Ecto neural progenitor cell (in vitro differentiated cells): ENCODE measurements around the gene CFAP54.
"Not testable (repeated sequence)": the region's sequence is repeated elsewhere in the genome, so short reads cannot be mapped to it uniquely, and the experiment has no call there.

Source experiments
- DNase-seq: peaks from one replicate; pipeline ENCODE4 v3.0.0-alpha.2; 2018; ENCODE audit warnings: low spot score

Gene CFAP54

DNA sequence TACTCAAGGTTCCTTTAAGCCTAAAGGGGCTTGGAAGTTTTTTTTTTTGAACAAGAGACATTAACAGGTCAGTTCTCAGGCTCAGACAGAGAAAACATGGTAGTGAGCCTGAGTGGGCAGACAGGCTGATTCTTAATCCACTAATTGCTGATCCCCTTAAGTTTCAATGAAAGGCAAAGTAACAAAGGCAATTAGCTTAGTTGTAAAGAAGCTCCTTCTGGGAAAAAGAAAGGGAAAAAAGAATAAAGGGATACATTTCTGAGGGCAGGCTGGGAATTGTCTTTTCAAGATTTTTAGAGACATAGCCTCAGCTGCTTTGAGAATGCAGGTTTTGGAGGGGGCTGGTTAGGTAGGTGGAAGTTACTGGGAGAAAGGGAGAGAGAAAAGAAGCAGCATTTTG, 133.8 kb downstream of the CFAP54 start:
- DNase-seq = no peak

DNA sequence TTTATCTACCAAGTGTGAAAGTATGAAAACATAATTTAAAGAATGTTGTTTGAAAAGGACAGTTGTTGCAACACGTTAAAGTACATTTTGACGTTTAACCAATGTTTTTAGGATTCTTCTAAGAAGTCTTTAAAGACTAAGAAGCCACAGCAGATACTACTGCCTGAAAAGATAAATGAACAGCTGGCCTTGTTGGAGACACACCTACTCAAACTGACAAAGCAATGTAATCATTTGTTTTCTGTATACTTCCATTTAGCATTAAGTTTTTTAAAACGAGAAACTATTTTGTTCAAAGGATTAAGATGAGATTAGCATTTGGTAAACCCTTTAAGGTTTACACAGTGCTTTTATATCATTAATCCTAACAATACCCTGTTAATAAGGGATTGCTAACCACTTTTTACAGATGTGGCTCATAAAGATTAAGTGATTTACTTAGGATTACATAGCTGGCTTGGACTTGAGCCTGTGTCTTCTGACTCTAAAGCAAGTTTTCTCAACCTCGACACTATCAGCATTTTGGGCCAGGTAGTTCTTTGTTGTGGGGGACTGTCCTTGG, 134.4 kb downstream of the CFAP54 start:
- DNase-seq = no peak

DNA sequence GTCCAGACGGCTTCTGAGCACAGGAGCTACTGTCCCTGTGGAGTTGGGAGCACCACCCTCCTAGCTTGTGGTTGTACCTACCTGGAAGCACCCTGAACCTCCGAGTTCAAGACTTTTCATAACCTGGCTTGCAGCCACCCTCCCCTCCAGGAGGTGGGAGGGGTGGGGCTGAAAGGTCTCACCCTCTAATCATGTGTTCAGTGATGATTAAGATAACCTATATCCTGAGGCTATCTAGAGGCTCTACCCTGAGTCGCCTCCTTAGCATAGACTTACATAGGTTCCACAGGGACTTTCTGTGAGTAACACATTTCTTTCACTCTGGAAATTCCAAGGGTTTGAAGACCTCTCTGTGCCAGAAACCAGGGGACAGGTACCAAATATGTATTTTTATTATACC, 146.5 kb downstream of the CFAP54 start:
- no peak for DNase-seq

DNA sequence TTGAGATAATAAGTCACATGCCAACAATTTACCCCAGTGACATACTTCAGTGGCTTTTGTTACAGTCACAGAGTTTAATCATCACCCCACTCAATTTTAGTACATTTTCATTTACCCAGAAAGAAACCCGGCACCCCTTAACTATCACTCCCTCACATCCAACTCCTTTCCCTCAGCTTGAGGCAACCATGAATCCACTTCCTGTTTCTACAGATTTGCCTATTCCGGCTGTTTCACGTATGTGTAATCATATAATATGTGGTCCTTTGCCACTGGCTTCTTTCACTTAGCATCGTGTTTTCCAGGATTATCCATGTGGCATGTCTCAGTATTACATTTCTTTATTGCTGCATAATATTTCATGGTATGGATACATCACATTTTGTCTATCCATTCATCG, 147.5 kb downstream of the CFAP54 start:
- DNase-seq = no peak

DNA sequence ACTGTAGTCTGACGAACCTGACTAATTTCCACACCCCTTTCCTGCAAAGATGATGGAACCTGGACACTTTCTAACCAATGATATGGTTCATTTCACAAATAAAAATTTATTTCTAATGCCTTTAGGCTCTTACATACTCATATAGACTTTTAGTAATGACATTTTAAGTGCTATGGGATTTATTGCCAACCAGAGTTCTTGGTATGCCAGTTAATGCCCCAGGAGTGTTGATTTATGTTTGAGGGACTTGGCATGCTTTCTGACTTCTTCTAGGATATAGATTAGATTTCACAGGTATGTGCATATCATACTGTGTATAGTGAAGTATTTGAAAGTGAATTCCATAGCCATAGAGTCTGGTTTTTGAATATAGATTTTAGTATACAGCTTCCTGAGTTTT, 159.5 kb downstream of the CFAP54 start:
- no peak for DNase-seq

DNA sequence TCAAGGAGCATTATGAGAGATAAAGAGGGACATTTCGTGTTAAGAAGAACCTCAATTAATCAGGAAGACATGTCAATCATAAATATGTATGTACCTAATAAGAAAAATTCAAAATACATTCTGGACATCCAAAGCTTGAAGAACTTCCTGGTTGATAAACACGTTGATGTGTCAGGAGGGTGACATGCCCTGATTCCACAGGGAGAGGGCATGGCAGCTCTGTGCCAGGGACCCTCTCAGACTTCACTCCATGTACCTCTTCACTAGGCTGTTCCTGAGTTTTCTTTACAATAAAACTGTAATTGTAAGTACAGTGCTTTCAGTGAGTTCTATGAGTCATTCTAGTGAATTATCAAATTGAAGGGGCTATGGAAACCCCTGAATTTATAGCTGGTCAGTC, 163.5 kb downstream of the CFAP54 start:
- DNase-seq = no peak

DNA sequence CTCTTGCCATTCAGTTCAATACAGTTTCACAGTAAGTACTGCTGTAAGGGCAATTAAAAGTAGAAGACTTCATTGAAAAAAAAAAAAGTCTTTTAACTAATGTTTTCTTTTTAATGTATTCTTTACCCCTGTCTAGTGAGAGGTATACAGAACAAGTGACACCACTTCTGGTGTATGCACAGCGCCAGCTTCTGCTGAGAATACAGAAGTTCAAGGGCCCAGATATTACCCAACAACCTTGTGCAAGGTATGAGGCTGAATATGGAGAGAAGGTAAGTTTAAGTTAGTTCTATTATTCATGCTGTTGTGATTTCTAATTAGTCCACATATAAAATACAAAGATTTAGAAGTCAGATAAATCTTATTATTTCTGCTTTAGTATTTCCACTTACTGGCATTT, 168.7 kb downstream of the CFAP54 start:
- no peak for DNase-seq

DNA sequence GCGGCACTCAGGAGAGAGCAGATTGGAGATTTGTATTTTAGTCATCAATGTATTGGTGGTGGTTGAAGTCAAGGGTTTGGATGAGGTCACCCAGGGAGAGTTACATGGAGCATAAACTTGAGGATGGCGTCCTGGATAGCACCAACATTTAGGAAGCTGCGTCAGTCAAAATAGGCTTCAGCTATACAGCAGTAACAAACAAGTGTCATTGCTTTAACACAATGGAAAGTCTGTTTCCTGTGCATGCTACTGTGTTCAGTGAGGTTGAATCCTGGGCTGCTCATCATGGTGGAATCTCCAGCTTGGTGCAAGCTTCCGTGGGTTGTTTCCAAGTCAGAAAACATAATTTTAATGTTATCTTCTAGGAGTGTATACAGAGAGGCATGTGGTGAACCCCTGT, 180.4 kb downstream of the CFAP54 start:
- no peak for DNase-seq

DNA sequence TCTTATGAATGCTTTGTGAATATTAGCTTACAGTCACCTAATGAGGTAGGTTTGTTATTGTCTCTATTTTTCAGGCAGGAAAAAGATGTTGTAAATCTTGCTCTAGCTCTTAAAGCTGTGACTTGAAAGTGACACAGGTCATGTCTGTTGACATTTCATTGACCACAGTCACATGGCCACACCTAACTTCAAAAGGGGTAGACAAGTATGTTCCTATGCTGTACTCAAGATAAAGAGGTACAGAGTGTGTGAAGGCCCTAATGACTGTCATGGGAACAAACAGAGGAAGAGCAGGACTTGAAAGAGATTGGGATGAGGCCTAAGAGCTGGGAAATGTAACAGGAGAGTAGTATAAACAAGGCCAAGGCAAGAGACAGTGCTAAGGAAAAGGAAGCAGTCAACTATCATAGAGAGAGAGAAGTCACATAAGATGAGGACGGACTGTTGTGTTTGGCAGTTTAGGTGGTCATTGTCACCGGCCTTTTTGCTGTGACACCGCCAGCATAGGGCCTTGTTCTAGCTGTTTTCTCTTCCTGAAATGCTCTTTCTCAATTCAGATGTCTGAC, 181.0 kb downstream of the CFAP54 start:
- DNase-seq = no peak

DNA sequence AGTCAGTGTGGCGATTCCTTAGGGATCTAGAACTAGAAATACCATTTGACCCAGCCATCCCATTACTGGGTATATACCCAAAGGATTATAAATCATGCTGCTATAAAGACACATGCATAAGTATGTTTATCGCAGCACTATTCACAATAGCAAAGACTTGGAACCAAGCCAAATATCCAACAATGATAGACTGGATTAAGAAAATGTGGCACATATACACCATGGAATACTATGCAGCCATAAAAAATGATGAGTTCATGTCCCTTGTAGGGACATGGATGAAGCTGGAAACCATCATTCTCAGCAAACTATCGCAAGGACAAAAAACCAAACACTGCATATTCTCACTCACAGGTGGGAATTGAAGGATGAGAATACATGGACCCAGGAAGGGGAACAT, 186.1 kb downstream of the CFAP54 start:
- DNase-seq = not testable (repeated sequence)

DNA sequence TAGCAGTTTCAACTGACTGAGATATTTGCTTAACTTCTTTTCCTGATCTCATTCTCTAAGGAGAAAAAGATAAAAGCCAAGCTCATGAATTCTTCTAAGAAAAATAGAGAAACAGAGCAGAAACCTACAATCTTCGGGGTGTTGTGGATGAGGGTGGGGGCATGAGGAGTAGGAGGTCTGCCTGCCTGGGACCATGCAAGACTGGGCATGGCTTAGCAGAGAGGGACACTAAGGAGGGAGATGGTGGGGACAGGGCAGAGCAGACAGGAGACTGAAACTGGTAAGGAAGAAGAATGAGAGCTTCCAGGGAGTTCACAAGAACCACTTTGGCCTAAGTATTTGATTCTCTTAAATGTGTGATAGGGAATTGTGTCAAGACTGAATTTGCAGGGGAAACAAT, 188.0 kb downstream of the CFAP54 start:
- DNase-seq = peak; percentile 16

DNA sequence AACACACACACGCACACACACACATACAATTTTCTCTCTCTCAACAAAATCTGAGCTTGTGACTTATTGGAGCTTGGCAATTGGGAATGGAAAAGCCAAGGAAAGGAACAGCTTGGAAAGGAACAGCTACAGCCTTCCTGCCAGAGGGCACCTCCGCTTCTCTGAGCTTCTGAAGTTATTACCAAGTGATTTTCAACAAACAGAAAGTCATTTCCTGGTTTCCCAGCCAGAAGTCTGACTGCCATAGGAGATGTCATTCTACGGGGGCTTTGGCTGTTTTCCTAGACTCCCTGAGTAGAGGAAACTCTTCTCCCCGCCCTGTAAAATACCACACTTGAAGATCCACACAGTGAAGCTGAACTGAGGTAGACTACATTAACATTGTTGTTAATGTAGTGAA, 198.3 kb downstream of the CFAP54 start:
- DNase-seq = peak; percentile 29

DNA sequence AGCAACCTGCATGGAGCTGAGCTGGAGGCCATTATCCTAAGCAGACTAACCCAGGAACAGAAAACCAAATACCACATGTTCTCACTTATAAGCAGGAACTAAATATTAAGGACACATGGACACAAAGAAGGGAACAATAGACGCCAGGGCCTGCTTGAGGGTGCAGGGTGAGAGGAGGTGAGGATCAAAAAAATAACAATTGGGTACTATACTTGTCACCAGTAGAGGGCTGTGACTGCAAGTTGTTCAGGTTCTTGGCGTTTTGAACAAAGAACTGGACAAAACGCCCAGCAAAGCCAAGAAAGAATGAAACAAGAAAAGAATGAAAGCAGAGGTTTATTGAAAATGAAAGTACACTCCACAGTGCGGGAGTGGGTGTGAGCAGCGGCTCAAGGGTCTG, 209.1 kb downstream of the CFAP54 start:
- no peak for DNase-seq

DNA sequence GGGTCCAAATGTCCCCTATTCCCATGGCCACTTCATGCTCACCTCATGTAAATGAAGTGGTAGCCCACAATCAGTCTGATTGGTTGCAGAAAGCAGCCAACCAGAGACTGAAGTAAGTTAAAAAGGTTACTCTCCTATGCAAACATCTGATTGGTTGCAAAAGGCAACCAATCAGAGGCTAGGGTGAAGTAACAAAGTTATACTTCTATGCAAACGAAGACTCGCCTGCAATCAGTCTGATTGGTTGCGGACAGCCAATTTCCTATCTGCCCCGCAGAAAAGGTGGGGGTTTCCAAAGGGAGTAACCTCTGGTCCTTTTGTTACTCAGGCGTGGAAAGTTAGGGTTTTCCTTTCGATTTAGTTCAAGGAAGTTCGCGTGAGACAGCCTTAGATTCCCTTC, 209.6 kb downstream of the CFAP54 start:
- no peak for DNase-seq

DNA sequence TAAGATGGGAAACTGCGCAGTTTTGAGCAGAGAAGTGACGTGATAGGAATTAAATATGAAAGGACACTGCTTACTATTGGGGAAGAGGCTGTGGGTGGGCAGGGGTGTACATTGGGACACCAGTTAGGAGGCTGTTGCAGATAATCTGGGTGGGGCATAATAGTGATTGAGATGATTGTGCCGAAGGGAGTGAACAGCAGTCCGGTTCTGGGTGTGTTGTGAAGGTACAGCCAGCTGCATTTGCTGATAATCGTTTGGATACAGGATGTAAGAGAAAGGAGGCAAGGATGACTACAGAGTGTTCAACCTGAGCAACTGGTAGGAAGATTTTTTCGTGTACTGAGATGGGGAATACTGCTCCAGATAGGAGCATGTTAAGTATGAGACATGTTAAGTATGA, 212.5 kb downstream of the CFAP54 start:
- no peak for DNase-seq

DNA sequence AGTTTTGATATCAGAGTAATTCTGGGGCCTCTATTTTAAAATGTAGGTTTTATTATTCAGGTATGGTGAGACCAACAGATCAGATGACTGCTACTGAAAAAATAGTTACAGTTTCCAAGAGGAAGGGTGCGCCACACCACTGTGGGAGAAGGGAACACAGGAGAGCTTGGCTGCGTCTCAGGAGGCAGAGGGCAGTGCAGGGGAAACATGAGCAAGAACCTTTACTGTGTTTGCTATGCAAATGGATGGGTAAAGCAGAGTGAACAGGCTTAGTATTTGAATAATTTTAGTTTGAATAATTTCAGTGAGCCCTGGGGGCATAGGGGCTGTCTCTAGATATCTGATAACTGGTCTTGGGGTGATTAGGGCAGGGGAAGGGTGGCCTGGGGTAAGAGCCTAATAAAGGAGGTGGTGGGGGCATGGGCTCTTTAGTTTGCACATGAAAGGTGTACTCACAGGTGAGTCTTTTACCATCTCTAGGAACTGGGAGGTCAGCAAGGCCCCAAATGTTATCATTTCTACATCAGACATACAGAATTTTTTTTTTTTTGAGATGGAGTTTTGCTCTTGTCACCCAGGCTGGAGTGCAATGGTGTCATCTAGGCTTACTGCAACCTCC, 220.9 kb downstream of the CFAP54 start:
- DNase-seq = no peak

DNA sequence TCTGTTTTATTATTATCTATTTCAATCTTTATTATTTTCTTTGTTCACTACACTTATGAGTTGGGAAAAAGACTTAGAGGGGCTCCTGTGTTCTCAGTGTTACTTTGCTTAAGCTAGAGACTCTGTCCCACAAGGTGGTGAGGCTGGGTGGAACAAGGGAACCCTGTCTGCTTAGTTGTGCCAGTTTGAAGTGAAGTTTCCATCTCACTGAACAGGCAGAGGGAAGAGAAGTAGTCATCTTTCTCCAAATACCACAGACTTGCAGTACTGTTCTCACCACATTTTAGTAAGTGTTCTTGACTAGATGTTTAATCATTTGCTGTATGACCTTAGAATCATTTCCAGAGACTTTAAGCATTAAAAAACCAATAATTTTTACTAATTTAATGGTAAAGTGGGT, 222.0 kb downstream of the CFAP54 start:
- no peak for DNase-seq

DNA sequence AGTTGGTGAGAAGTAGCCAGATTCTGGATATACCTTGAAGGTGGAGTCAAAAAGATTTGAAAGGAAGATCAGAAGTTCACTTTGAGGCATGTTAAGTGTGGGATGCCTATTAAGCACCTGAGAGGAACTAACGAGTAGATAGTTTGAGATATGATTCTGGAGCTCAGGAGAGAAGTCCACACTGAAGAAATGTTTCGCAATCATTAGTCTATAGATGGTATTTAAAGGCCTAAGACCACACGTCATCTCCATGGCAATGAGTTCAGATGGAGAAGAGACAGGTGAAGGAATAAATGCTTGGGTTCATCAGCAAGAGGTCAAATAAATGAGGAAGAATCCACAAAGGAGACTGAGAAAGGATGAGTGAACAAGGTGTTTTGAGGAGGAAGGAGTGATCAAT, 224.8 kb downstream of the CFAP54 start:
- no peak for DNase-seq

DNA sequence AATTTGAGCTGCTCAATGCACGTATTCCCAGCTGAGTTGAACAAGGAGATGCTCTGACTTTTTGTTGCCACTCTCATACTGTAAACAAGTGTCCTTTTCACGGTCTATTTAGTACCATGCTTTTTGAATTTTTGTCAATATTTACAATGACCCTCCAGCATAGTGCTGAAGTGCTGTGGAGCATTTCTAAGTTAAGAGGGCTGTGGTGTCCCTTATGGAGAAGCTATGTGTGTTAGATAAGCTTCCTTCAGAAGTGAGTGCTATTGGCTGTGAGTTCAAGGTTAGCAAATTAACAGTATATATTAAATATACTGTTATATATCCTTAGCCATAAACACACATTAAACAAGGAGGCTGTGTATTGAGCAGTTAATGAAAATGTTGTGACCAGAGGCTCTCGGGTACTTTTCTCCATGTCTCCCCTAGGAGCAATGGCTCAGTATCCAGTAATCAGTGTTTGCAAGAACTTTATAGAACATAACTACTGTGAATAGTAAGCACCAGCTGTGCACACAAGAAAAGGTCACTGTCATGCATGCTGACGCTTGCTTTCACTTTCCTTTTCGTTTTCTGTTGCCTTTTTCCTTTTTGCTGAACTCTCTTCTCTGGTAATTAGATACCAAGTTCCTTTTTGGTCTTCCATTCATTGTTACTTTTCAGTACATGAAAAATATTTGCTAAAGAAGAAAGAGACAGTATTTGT, 230.4 kb downstream of the CFAP54 start:
- no peak for DNase-seq

DNA sequence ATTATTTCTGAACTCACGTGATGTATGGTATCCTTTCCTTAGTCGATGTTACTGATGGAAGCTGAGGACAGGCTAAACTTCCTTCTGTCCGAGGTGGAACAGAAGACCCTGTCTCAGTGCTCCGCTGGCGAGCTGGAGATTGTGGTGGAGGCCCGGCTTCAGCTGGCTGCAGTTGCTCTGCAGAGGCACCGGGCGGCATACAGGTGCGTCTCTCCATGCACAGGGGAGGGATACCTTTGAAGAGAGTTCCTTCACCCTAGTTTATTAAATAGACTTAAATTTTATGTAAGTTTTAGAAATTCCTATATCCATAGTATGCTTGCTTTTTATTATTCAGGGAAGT, 231.0 kb downstream of the CFAP54 start:
- DNase-seq = no peak

DNA sequence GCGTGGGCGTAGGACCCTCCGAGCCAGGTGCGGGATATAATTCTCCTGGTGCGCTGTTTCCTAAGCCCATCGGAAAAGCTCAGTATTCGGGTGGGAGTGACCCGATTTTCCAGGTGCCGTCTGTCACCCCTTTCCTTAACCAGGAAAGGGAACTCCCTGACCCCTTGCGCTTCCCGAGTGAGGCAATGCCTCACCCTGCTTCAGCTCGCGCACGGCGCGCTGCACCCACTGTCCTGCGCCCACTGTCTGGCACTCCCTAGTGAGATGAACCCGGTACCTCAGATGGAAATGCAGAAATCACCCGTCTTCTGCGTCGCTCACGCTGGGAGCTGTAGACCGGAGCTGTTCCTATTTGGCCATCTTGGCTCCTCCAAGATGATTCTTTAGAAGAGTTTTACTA, 240.1 kb downstream of the CFAP54 start:
- not testable (repeated sequence) for DNase-seq

DNA sequence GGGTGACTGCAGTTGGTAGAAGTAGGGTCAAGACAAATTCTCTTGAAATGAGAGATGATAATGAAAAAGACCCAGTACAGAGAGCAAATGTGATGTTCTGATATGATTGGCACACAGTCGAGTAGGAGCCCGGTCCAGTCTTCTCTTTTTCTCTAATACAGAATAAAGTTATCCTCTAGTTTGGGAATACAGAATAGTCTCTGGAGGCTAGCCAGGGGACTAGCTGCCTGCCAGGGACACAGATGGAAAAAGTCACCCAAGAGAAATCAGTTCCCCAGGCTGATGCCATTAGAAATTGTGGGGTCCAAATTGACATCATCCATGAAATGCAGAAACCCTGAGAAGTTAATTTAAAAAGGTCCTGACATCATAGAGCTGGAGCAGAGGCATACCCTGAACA, 240.5 kb downstream of the CFAP54 start:
- DNase-seq = no peak

DNA sequence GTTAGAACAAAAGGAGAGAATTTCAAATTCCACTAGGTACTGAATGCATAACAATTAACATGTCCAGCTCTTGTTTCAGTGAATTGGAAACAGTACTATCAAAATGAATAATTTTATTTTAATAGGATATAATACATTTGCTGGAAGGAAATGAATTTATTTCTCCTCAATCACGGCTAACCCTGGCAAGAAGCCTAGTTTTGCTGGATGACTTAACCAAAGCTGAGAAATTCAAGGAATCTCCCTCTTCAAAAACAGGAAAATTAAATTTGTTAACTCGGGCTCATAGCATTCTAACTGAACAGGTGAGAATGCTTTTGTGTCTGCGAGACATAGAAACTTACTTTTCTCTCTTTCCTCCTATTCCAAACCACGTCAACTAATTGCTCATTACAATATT, 254.2 kb downstream of the CFAP54 start:
- no peak for DNase-seq

DNA sequence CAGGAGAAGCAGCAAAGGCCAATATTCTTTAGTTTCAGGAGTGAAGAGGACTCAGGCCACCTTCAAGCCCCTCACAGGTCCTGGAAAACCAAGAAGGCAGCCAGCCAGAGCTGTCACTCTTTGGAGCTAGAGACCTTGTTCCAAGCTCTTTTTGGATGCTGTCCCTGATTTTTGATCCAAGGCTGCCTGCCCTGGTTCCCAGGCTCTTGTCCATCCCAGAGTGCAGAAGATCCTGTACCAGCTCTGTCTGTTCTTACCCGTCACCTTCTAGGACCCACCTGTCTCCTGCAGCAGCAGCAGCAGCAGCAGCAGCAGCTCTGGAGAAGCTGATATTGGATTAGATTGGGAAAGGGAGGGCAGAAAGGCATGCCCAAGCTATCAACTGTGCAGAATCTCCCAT, 260.6 kb downstream of the CFAP54 start:
- peak; percentile 72 for DNase-seq
